Measurements from ENCODE around the gene HIVEP3. TPM values are rescaled to one million over a fixed set of nuclear protein-coding genes. Genes with fewer than 3 reads are reported as not detected.

The HIVEP3 gene
- total RNA-seq, 1 donor from 2014 or later, result 3.6 TPM

GRCh38 chr1:41578712-41579335 lies 339.9 kb downstream of the HIVEP3 start:
- no peak for DNase-seq (ENCODE audit: low spot score)
- H3K27me3 Mint-ChIP-seq (ENCODE audit: low read depth), result no peaks in the 10 kb centered on the region
- no peaks in the 10 kb centered on the region for H3K4me1 Mint-ChIP-seq (ENCODE audit: low read depth)
- TF ChIP-seq CTCF (IDR thresholded peaks at IDR 0.05), result peak; percentile 76
- H3K9me3 Mint-ChIP-seq (ENCODE audit: low read depth), result no peaks in the 10 kb centered on the region
- peaks cover 1% of the 10 kb centered on the region for H3K36me3 Mint-ChIP-seq (ENCODE audit: low read depth)
- no peak overlapping the region for H3K27ac Mint-ChIP-seq (ENCODE audit: unreplicated experiment)
- H3K4me3 Mint-ChIP-seq (ENCODE audit: unreplicated experiment), result no peak overlapping the region

DNA sequence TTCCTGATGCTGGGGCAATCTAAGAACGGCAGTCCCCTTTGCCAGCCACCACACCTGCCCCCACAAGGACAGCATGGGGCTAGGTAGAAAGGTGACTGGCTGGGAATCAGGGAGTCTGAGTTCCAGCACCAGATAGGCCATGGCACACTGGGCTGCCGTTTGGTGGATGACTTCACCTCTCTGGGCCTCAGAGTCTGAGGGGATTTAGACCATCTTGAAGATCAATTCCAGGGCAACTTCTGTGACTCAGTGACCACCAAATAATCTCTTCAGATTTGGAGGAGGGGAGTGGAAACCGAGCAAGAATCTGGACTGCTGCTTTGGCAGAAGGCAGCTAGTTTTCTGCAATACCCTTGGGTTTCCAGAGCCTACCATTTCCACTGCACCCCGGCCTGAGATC lies 342.1 kb downstream of the HIVEP3 start:
- H3K4me3 Mint-ChIP-seq (ENCODE audit: unreplicated experiment), result no peak overlapping the region
- no peak overlapping the region for H3K27ac Mint-ChIP-seq (ENCODE audit: unreplicated experiment)
- no peak for DNase-seq (ENCODE audit: low spot score)
- no peaks in the 10 kb centered on the region for H3K27me3 Mint-ChIP-seq (ENCODE audit: low read depth)
- no peaks in the 10 kb centered on the region for H3K4me1 Mint-ChIP-seq (ENCODE audit: low read depth)
- H3K36me3 Mint-ChIP-seq (ENCODE audit: low read depth), result peaks cover 1% of the 10 kb centered on the region
- no peak for TF ChIP-seq CTCF (IDR thresholded peaks at IDR 0.05)
- H3K9me3 Mint-ChIP-seq (ENCODE audit: low read depth), result no peaks in the 10 kb centered on the region

DNA sequence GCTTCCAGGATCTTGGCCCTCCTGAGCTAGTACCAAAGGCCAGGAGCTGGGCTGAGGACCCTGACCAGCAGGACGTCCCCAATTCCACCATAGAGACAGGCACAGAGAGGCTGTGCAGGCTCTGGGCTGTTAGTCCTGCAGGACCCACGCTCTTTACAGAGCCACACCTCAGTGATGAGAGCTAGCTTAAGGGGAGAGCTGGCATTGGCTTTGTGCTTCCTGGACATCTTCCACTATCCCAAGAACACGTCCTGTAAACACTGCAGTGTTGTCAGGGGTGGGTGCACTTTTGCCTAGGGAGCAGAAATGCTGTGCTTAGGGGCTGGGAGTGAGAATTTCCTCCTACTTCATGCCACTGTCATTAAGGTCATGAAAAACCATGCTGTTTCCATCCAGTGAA lies 342.5 kb downstream of the HIVEP3 start:
- no peaks in the 10 kb centered on the region for H3K4me1 Mint-ChIP-seq (ENCODE audit: low read depth)
- H3K36me3 Mint-ChIP-seq (ENCODE audit: low read depth), result peaks cover 1% of the 10 kb centered on the region
- no peaks in the 10 kb centered on the region for H3K27me3 Mint-ChIP-seq (ENCODE audit: low read depth)
- DNase-seq (ENCODE audit: low spot score), result no peak
- TF ChIP-seq CTCF (IDR thresholded peaks at IDR 0.05), result no peak
- no peak overlapping the region for H3K4me3 Mint-ChIP-seq (ENCODE audit: unreplicated experiment)
- no peak overlapping the region for H3K27ac Mint-ChIP-seq (ENCODE audit: unreplicated experiment)
- no peaks in the 10 kb centered on the region for H3K9me3 Mint-ChIP-seq (ENCODE audit: low read depth)

DNA sequence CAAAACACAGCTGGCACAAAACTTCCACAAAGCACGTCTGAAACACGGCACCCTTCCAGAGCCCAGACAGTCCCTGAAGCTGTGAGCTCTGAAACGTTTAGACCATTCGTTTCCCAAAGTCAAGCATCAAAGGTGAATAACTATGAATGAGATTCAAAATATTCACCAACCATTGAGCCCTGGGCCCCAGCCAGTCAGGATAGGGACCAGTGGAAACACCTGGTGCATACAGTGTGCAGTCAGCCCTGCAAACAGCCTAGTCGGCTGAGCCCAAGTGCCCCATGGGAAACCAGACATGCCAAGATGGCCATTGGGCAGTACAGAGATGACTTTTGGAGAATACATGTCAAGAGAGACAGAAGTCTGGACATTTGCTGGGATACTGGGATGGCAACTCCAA lies 343.9 kb downstream of the HIVEP3 start:
- H3K4me1 Mint-ChIP-seq (ENCODE audit: low read depth), result no peaks in the 10 kb centered on the region
- H3K4me3 Mint-ChIP-seq (ENCODE audit: unreplicated experiment), result no peak overlapping the region
- H3K36me3 Mint-ChIP-seq (ENCODE audit: low read depth), result peaks cover 1% of the 10 kb centered on the region
- no peaks in the 10 kb centered on the region for H3K9me3 Mint-ChIP-seq (ENCODE audit: low read depth)
- no peak for TF ChIP-seq CTCF (IDR thresholded peaks at IDR 0.05)
- H3K27ac Mint-ChIP-seq (ENCODE audit: unreplicated experiment), result no peak overlapping the region
- no peak for DNase-seq (ENCODE audit: low spot score)
- no peaks in the 10 kb centered on the region for H3K27me3 Mint-ChIP-seq (ENCODE audit: low read depth)

DNA sequence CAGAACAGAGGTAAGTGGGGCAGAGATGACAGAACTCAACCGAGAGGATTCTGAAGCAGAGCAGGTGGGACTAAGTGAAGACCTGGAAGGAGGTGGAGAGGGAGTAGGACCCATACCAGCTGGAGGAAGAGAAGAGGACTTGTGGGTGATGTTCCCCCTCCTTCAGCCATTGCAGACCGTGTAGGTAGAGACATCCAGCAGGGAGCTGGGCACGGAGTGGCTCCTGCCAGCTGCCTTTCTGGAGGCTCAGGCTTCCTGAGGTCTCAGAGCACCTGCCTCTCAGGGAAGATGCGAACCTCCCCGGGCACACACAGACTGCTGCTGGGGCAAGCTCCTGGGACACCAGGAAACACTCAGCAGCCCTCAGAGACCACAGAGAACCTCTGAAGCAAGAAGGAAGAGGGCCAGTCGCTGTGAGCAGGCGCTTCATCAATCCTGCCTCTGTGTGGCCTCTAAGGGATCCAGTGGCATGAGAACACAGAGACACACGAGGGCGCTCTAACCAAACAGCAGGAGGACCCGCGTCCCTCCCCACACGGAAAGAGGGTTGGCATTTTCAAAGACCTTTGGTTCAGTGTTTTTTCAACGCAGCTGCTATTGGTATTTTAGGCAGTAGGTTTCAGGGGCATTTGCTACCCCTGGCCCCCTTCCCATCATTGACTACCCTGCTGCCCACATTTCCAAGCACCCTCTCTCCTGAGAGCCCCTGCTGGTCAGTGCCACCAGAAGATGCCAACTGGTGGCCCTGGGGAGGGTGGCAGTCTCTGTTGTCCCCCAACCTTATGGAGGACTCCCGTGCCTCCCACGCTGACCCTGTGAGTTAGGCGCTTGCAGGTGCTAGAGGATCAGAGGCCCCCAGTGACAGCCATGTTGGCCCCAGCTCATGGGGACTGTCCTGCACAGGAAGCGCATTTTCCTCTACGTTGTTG lies 344.7 kb downstream of the HIVEP3 start:
- no peaks in the 10 kb centered on the region for H3K9me3 Mint-ChIP-seq (ENCODE audit: low read depth)
- H3K36me3 Mint-ChIP-seq (ENCODE audit: low read depth), result peaks cover under 1% of the 10 kb centered on the region
- TF ChIP-seq CTCF (IDR thresholded peaks at IDR 0.05), result peak; percentile 97
- H3K4me3 Mint-ChIP-seq (ENCODE audit: unreplicated experiment), result no peak overlapping the region
- H3K27me3 Mint-ChIP-seq (ENCODE audit: low read depth), result no peaks in the 10 kb centered on the region
- H3K4me1 Mint-ChIP-seq (ENCODE audit: low read depth), result no peaks in the 10 kb centered on the region
- H3K27ac Mint-ChIP-seq (ENCODE audit: unreplicated experiment), result no peak overlapping the region
- no peak for DNase-seq (ENCODE audit: low spot score)

Measured in chondrocyte (in vitro differentiated cells).